Brain pericyte (primary cell): ENCODE data around the gene RAC2.
A peak's percentile ranks its signal among the peaks of the same experiment; 100 is the strongest.
"Not testable (repeated sequence)": the region's sequence is repeated elsewhere in the genome, so short reads cannot be mapped to it uniquely, and the experiment has no call there.

Experiments used
- DNase-seq: peaks from one replicate; pipeline ENCODE4 v3.0.0-alpha.2; 2012; ENCODE audit warnings: low read depth, low spot score

RAC2 gene

DNA sequence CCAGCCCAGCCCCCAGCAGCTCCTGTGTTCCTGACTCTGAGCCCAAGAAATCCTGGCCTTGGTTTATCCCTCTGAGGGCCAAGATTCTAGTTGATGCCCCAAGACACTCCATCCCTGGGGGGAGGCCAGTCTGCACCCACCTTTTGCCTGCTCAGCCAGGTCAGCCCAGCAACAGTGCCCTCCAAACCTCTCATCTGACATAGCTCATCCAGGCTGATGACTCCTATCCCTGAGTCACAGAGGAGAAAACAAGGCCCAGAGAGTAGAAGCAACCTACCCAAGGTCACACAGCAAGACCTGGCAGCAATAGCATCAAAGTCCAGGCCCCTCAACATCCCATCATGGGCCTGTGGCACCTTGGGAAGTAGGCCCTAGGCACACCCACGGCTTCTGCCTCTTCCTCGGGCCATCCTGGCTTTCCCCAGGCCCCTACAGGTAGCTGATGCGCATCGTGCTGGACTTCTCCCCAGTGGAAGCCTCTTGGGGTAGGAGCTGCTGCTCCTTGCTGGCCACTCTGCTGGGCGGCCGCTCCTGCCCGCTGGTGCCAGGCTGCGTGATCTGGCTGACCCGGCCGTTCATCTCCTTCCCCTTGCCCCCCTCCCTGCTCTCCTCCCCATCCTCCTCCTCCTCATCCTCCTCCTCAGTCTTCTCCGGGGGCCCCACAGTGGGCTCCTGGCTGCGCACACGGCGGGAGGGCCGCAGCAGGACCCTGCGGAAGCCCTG is 37.8 kb downstream of the RAC2 start:
- no peak for DNase-seq

DNA sequence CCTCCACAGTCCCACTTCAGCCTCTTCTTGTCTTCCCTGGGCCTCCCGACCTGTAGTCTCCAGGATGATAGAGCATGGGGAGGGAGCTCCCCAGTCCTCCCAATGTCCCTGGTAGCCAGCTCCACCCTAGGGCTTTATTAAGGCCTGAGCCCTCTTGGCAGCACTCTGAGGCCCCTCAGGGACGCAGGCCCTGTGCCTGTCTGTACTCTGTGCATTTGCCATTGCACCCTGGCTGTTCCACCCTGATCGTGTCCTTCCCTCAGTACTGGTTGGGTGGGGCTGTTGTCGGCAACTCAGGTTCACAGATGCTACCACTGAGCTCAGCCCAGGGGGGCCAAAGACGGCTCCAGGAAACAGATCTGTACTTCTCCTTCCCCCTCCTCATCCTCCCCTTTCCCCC is 39.0 kb downstream of the RAC2 start:
- no peak for DNase-seq

DNA sequence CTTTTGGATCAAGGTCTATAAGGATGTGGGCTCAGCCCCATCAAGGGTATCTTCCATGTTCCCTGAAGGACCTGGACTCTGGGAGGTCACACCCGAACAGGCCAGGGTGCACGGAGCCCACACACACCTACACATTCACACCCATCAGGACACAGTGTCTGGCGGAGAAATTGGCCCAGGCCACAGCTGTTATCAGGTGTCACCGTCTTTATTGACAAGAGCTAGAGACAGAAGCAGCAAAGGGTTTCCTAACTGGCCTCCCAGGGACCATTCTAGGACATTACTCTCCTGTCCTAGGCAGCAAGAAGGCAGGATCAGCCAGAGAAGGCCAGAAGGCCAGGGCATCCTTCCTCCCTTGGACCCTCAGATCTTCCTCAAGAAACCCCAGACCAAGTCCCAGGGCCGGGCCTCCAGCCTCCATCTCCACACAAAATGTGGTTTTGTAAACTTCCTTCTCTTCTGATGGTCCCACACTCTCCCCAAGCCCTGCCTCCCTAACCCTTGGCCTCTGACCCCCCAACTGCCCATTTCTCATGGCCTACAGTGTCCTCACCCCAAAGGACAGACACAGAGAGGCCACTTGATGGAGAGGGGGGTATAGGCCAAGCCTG is 39.9 kb downstream of the RAC2 start:
- DNase-seq: no peak

DNA sequence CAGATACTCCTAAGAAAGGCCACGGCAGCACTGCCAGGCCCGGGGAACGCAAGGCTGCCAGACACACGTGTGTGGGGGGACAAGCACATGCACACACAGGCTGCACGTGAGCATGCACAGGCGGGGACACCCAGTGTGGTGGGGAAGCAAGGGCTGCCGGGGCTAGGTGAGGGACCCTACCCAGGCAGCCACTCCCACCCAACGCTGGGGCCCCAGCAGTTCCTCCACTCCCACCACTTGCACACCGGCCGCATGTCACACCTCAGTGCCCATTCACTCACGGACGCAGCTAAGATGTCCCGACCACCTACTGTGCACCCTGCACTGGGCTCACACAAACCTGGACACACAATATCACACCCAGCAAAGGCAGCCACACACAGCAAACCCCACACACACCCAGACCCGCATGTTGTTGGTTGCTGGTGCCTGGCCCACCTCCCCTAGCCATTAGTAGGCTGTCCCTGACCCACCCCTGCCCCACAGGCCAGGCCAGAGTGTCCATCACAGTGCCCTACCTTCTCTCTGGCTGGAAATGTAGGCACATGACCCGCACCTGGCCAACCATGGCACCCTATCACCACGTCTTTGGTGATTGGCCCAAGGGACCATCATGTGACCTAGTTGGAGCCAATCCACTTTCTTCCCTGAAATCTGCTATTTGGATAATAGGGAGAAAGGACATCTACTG is 40.6 kb downstream of the RAC2 start:
- DNase-seq: no peak

DNA sequence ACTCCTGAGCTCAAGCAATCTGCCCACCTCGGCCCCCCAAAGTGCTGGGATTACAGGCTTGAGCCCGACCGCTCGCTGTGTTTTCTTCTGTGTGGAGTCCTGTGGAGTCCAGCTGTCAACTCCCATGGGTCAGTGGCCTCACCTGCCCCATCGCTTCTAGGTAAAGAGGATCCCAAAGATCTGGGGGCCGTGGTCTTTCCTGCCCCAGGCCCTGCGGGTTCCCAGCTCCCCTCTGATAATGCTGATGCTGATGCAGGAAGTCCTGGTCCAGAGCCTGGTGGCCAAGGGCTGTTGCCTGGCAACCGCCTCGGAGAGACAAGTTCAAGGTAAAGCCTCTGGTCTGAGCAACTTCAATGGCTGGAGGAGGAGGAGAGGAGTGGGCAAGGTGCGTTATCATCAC is 41.4 kb downstream of the RAC2 start:
- DNase-seq: no peak

DNA sequence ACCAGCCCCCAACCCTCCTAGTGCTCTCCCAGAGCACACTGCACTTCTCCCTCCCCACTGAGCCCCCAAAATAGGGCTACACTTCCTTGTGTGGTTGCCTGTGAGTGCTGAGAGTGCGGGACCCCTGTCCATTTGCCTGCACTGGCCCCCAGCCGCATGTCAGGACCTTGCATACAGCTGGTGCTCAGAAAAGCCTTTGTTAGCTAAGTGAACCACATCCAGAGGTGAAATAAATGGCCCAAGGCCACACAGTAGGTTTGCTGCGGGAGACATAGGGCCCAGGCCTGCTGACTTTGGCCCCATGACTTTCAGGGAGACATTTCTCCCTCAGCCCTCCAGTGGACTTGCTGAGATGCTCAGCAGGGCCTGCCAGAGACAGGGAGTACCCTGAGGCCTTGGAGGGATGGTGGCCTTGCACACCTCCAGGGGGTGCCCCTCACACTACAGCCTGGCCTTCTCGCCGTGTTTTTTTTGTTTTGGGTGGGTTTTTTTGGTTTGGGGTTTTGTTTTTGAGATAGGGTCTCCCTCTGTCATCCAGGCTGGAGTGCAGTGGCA is 42.0 kb downstream of the RAC2 start:
- DNase-seq: no peak

DNA sequence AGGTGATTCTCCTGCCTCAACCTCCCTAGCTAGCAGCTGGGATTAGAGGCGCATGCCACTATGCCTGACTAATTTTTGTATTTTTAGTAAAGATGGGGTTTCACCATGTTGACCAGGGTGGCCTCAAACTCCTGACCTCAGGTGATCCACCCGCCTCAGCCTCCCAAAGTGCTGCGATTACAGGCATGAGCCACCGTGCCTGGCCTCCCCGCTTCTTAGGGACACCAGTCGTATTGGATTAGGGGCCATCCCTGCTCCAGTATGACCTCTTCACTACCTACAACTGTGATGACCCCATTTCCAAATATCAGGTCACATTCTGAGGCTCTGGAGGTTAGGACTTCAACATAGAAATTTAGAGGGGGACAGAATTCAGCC is 42.6 kb downstream of the RAC2 start:
- not testable (repeated sequence) for DNase-seq

DNA sequence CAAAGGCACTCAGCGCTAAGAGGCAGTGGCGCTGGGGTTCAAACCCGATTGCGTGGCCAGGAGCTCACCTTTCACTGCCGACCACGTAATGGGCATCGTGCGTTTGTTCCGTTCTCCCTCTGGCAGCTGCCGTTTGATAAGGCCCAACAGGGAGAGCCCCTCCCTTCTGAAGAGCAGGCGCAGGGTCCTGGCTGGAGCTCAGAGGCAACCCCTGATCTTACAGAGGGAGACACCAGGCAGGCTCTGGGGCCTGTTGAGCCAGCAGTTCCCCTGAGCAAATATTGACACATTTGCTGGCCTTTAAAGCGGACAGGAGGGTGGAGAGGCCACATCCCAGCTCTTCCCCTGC is 44.3 kb downstream of the RAC2 start:
- DNase-seq: no peak

DNA sequence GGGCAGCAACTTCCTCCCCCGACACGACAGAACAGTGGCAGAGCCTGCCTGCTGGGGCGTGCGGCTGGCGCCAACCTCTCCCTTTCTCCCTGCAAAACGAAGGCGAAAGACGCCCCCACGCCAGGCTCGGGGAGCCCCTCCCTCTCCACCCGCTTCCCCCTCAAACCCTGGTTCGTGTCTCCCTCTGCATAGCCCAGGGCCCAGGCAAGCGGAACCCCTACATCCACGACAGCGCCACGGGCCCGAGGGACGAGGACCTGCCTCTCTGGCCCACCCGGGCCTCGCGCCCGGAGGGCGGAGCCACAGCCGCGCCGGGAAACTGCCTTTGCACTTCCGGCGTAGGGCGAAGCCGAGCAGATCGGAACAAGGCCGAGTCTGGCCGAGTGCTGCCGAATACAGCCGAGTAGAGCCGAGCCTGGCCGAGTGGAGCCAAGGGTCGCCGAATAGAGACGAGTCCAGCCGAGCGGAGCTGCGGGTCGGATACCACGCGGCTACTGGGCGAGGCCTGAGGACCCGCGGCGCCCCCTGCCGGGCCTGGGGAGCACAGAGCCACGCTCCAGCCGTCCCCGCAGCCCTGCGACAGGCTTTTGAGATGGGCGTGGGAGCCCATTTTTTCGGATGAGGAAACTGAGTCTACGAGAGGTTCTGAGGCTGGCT is 44.8 kb downstream of the RAC2 start:
- peak; percentile 97 for DNase-seq

DNA sequence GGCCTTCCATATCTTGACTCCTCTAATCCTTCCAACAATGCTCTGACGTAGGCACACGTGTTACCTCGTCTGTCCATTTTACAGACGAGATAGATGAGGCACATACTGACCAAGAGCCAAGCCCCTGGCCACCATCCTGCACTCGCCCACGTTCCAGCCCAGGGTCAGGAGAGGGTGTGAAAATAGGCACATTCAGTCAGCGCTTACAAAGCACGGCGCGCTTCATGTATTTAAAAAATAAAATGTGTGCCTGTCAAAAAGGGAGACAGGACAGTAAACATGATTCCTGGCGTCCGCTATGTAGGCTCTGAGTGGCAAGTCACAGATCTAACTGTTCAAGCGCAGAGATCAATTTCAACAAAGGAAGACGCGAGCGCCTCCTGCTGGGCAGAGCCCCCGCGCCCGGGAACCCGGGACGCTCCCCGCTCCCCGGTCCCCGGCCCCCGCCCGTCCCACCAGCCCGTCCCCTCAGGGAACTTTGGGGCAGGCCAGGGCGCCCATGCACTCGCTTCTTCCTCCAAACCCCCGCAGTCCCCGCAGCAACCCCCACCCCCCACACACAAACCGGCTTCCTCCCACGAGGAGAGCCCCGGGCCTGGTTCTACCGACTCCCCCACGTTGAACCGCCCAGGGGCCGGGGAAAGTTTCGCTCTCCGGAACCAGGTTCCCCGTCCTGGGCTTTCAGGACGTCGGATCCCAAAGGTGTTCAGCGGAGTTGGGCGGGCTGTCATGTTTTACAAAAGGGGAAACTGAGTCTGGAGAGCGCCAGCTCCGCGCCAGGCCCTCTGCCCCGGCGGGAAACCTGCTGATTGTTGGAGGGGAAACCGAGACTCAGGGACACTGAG is 45.6 kb downstream of the RAC2 start:
- no peak for DNase-seq

DNA sequence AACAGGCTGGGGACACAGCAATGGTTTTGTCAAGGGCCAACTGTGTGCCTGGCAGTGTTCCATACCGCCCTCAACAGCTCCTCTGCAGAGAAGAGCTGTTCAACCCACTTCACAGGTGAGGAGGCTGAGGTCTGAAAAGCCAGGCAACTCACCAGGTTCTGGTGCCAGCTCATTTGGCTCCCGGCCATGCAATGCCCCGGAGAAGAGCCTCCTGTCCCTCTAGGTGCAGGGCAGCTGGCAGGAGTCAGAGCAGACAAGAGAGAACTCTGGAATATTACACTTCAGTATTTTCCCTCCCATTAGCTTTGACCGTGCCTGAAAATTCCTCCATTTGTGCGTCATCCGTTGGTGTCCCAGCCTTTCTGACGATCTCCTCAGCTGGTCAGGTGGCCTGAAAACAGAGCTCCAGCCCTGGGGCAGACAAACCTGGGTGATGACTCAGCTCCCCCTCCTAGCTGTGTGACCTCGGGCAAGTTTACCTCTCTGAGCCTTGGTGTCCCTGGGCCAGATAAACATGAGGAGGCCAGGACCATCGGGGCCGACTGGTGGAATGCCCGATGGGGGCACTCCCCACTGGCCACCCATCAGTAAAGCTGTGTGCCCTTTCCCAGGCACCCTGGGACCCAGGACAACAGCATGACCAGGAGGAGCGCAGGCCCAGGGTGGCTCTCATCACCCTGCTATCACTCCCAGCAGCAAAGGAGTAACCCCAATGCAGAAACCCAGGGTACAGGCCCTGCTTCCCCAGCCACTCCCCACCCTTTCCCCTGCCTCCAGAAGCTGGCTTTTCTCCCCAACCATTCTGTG is 46.4 kb downstream of the RAC2 start:
- no peak for DNase-seq

DNA sequence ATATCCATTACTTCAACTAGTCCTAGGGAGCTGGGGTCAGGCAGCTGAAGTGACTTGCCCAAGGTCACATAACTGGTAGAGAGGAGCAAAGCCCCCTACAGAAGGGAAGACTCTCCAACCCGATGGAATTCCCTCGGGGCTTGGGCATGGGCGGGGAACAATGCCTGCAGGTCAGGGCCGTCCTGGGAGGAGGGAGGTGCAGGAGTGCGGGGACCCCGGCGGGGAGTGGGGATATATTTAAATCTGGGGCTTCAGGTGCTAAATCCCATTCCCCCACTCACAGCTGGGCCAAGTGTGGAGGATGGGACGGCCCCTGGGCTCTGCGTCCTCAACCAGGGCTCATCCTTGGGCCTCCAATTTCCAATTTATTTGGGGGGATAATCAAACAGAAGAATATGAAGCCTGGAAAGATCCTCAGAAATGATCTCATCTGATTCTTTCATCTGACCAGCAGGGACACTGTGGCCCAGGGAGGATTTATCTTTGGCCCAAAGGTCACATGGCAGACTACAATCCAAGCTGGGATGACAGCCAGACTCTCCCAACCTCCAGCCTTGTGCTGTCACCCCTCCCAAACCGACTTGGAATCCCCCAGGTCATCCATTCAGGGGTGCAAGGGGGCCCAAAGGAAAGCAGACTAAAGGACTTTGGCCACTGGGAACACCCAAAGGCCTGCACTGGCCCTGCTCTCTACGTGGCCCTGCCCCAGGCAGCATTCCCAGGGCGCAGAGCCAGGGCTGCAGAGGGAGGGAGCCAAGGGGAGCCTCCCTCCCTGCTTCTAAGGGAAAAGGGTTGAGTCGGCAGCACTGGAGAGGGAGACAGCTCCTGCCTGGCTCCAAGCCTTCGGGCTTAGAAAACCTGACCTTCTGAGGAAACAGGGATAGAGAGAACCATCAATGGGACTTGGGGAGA is 47.3 kb downstream of the RAC2 start:
- no peak for DNase-seq

DNA sequence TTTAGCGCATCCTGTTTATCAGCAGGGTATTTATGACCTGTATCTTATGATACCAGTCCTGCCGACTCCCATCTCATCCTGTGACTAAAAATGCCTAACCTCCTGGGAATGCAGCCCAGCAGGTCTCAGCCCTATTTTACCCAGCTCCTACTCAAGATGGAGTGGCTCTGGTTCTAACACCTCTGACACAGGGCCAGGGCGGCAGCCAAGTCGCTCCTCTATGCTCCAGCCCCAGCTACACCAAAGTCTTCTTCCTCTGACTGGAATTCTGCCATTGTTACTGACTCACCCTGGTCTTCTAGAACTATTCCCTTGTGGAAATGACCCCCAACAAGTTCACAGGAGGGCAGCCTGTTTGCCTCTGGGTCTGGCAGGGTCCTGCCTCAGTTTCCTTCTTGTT is 48.1 kb downstream of the RAC2 start:
- DNase-seq: no peak

DNA sequence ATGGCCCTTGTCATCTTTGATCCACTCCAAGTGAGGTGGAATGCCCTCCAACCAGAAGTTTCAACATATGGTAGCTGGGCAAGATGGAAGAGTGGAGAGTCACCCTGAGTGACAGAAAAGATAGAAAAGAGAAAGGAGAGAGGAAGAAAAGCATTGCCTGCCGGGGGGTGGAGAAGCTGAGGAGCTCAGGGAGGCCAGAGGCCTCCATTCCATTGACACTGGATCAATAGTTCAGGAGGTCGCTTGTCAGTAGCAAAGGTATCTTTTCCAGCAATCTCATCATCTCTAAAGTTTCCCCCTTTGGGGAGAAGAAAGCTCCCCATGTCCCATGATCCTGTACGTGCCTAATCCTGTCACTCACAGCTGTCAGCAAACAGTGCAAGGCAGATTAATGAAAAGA is 49.3 kb downstream of the RAC2 start:
- no peak for DNase-seq

DNA sequence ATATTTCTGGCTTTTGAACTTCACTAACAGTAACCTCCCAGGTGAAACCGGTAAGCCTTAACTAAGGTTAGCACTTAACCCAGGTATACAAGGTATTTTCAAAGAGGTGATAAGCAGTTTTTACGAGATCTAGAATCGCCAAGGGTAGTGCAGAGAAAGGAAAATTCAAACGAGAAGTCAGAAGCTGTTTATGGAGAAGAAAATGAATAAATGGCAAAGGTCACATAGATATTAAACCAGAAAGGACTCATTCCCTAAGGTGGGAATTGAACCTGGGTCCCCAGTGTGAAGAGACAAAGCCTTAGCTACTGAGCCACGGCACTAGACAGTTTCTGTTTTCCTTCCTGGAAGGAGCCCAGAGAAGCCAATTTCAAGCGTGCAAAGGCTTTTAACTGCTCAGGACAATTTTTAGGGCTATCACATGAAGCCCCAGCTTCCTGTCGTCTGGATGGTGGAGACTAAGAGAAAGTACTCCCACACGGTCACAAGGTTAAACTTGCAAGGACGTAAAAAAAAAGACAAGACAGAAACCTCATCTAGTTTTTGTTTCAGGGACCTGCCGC is 50.4 kb downstream of the RAC2 start:
- DNase-seq: no peak

DNA sequence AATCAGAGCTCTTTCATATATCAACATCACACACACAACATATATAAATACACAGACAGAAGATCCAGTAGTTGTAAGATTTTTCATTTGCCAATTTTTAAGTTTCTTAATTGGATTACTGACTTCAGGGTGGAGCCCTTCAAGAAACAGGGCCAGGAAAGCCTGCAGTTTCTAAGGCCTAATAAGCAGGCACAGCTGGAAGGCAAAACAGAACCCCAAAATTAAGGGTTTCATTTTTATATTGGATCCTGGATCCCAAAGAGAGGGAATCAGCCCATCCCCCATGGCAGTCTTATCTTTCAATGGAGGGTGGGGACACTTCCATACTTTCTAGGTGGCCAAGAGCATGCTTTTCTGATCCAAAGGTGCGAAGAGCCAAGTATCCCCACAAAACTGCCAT is 51.3 kb downstream of the RAC2 start:
- DNase-seq: no peak

DNA sequence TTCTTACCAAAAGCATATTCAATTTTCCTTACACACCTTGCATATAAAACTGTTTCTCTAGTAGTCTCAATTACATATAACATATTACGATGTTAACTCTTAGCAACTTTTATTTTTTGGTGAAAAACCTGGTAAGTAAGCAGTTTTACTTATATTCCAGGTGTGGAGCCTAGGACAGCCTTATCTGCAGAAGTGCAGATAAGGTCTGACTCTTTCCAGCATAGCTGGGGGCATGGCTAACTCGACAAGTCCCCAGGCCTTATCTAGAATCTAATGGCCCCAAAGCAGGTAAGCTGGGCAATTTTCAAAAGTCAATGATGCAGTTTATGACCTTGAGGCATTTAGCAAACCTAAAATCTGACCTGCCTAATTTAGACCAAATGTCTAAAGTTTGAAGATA is 51.9 kb downstream of the RAC2 start:
- DNase-seq: no peak

DNA sequence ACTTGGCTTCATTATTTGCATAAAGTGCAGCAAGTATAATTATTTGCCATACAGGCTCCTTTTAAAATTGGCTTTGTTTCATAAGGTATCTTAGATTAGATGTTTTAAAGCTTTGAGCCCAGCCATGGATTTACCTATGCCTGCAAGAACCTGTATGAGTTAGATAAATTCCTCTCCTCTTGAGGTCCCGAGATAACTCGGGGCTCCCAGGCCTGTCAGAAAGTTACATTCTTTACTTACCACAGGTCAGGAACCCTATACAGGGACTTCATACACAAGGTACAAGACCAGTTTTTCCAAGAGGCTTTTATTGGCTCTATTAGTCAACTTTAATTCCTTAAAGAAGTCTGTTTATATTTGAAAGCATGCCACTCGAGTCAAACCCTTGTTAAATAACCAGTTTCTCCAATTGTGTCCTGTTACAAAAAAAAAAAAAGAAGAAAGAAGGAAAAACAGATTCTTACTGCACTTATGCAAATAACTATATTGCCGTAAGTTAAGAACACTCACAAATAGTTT is 53.7 kb downstream of the RAC2 start:
- no peak for DNase-seq

DNA sequence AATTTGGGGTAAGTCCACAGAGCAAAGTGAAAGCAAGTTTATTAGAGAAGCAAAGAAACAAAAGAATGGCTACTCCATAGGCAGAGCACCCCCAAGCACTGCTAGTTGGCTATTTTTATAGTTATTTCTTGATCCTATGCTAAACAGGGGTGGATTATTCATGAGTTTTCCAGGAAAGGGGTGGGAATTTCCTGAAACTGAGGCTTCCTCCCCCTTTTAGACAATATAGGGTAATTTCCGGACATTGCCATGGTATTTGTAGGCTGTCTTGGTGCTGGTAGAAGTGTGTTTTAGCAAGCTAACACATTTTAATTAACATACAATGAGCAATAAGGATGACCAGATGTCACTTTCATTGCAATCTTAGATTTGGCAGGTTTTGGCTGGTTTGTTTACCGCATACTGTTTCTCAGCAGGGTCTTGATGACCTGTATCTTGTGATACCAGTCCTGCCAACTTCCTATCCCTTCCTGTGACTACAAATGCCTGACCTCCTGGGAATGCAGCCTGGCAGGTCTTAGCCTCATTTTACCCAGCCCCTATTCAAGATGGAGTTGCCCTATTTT is 55.1 kb downstream of the RAC2 start:
- no peak for DNase-seq
